ENCODE data around the gene MYO5A.
A peak's percentile ranks its signal among the peaks of the same experiment; 100 is the strongest.

Gene MYO5A

DNA sequence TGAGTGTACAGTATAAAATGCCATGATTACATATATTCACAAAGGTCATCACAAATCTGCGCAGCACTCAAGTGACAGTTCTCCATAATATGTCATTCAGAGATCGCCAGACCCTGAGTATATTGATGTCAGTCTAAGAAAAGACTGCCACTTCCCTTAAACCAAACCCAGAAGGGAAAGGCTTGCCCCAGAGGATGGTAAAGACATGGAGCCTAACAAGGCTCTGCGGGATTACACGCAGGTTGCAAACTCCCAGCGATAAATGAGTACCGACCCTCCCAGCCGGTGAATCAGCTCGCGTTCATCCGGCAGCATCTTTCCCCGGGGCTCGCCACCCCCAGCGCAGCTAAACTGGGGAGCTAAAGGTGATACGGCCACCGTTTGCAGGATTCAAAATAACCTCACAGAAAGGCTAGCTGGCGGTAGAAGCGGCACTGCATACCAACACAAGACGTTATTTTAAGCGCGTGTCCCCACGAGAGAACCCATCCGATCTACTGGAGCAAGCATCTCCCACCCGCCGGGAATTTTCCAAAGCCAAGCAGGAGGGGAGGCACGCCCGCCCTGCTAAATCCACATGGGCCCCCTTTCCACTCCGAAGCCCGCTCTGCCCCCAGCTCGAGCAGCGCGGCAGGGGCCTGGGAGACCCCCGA lies 643 bp downstream of the MYO5A start:
- DNase-seq (ENCODE audit: low read depth) = no peak
- peak overlapping the region; percentile 52 for H3K4me3 ChIP-seq (ENCODE audit: low read depth, low read length)
- TF ChIP-seq, protein P1, sequence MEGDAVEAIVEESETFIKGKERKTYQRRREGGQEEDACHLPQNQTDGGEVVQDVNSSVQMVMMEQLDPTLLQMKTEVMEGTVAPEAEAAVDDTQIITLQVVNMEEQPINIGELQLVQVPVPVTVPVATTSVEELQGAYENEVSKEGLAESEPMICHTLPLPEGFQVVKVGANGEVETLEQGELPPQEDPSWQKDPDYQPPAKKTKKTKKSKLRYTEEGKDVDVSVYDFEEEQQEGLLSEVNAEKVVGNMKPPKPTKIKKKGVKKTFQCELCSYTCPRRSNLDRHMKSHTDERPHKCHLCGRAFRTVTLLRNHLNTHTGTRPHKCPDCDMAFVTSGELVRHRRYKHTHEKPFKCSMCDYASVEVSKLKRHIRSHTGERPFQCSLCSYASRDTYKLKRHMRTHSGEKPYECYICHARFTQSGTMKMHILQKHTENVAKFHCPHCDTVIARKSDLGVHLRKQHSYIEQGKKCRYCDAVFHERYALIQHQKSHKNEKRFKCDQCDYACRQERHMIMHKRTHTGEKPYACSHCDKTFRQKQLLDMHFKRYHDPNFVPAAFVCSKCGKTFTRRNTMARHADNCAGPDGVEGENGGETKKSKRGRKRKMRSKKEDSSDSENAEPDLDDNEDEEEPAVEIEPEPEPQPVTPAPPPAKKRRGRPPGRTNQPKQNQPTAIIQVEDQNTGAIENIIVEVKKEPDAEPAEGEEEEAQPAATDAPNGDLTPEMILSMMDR (IDR thresholded peaks at IDR 0.05; ENCODE audit: low read depth, low read length) = no peak
- TF ChIP-seq POLR2A (IDR thresholded peaks at IDR 0.05; ENCODE audit: extremely low read depth, insufficient read length) (no peak), MYC (IDR thresholded peaks at IDR 0.05; ENCODE audit: low read depth, low read length) (no peak)
- TF ChIP-seq, protein P2, sequence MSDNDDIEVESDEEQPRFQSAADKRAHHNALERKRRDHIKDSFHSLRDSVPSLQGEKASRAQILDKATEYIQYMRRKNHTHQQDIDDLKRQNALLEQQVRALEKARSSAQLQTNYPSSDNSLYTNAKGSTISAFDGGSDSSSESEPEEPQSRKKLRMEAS (IDR thresholded peaks at IDR 0.05; ENCODE audit: low read depth, low read length) = no peak

DNA sequence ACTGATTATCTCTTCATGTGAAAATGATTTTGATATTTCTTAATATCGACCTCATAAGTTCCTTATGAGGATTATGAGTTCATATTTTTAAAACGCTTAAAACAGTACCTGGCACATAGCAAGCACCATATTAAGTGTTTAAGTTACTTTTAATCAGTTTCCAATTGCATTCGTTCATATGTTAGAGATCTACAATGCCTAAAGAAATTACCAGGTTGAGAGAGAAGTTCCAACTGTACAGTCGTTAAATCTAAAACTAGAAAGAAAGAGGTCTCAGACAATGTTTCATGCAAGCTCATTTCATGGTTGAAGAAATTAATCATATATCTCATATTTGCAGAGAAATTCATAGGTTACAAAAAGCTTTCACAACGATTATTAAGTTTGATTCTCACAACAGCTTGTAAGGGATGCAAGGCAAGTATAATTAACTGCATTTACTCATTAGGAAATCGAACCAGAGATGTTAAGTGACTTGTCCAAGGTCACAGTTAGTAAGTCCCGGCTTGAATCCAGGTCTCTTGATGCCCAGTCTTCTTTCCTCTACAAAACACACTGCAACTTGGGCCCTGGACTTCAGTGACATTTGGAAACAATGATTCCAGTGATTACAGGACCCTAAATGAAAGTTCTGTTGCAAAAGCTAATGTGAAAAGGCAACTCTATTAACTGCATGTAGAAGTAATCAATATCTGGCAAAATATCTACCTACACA lies 1.3 kb downstream of the MYO5A start:
- TF ChIP-seq POLR2A (IDR thresholded peaks at IDR 0.05; ENCODE audit: extremely low read depth, insufficient read length) (no peak), MYC (IDR thresholded peaks at IDR 0.05; ENCODE audit: low read depth, low read length) (no peak)
- TF ChIP-seq, protein P2 (IDR thresholded peaks at IDR 0.05; ENCODE audit: low read depth, low read length) = no peak
- TF ChIP-seq, protein P1 (IDR thresholded peaks at IDR 0.05; ENCODE audit: low read depth, low read length) = no peak
- no peak for DNase-seq (ENCODE audit: low read depth)
- H3K4me3 ChIP-seq (ENCODE audit: low read depth, low read length) = no peak overlapping the region

DNA sequence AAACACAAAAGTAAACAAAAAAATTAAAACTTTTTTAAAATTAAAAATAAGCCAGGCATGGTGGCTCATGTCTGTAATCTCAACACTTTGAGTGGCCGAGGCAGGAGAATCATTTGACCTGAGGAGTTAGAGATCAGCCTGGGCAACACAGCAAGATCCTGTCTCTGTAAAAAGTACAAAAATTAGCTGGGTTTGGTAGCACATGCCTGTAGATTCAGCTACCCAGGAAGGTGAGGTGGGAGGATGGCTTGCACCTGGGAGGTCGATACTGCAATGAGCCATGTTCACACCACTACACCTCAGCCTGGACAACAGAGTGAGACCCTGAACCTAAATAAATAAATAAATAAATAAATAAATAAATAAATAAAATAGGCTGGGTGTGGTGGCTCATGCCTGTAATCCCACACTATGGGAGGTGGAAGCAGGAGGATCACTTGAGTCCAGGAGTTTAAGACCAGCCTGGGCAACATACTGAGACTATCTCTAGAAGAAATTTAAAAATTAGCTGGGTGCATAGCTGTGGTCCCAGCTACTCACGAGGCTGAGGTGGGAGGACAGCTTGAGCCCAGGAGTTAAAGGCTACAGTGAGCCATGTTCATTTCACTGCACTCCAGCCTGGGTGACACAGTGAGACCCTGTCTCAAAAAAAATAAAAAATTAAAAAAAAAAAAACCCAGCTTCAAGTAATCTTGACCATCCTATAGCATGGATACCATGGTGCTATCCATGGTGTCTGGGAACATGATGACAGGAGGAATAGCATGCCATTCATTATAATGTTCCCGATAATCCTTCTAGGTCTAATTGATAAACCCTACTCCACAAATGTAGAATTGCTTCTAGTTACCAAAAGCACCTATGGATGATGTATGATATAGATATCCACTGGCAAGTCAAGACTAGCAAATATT lies 4.2 kb downstream of the MYO5A start:
- DNase-seq (ENCODE audit: low read depth) = no peak
- TF ChIP-seq, protein P1 (IDR thresholded peaks at IDR 0.05; ENCODE audit: low read depth, low read length) = no peak
- TF ChIP-seq MYC (IDR thresholded peaks at IDR 0.05; ENCODE audit: low read depth, low read length) (no peak), POLR2A (IDR thresholded peaks at IDR 0.05; ENCODE audit: extremely low read depth, insufficient read length) (no peak)
- TF ChIP-seq, protein P2 (IDR thresholded peaks at IDR 0.05; ENCODE audit: low read depth, low read length) = no peak
- no peak overlapping the region for H3K4me3 ChIP-seq (ENCODE audit: low read depth, low read length)

DNA sequence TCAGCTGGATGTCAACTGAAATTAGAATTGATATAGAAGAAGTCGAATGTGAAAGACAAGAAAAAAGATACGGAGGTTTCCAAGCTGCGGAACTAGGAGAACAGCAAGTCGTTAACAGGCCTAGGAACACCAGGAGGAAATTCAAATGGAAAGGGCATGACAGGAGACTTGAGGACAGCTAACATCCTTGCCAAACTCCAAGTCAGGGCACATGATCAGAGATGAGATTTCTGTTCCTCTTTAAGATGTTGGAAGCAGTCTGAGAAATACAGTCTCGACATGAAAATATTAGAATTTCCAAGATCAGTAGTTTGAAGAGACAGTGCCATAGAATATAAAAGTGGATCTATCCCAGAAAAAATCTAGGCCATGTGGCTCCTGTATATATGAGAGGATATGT lies 5.0 kb downstream of the MYO5A start:
- no peak overlapping the region for H3K4me3 ChIP-seq (ENCODE audit: low read depth, low read length)
- no peak for DNase-seq (ENCODE audit: low read depth)
- TF ChIP-seq MYC (IDR thresholded peaks at IDR 0.05; ENCODE audit: low read depth, low read length) (no peak), POLR2A (IDR thresholded peaks at IDR 0.05; ENCODE audit: extremely low read depth, insufficient read length) (no peak)
- TF ChIP-seq, protein P2 (IDR thresholded peaks at IDR 0.05; ENCODE audit: low read depth, low read length) = no peak
- TF ChIP-seq, protein P1 (IDR thresholded peaks at IDR 0.05; ENCODE audit: low read depth, low read length) = no peak

DNA sequence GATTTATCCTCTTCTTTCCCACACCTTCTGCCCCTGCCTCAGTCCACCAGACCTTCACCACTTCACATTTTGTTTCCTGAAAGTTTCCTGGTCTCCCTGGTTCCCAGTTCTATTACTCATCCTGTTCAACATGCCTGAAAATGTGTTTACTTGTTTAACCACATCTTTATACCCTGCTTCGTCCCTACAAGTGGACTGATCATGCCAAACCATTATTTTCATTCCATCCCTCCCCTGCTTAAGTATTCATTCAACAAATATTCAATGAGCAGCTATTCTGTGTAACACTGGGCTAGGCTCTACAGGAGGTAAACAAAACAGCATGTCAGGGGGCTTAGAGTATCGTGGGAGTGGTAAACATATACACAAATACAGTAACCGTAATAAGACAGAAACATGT lies 5.5 kb downstream of the MYO5A start:
- no peak for TF ChIP-seq POLR2A (IDR thresholded peaks at IDR 0.05; ENCODE audit: extremely low read depth, insufficient read length)
- TF ChIP-seq, protein P2 (IDR thresholded peaks at IDR 0.05; ENCODE audit: low read depth, low read length) = no peak
- TF ChIP-seq MYC (IDR thresholded peaks at IDR 0.05; ENCODE audit: low read depth, low read length) = no peak
- TF ChIP-seq, protein P1 (IDR thresholded peaks at IDR 0.05; ENCODE audit: low read depth, low read length) = no peak
- no peak for DNase-seq (ENCODE audit: low read depth)
- no peak overlapping the region for H3K4me3 ChIP-seq (ENCODE audit: low read depth, low read length)

Data from NB4 (cell line).